NB4 (cell line): ENCODE results near the gene DNAH9.

Source experiments
- MYC ChIP-seq: IDR thresholded peaks from 2 replicates; pipeline ENCODE4 v1.6.1; 2011; ENCODE audit warnings: low read depth, low read length
- TF ChIP-seq, protein P1 (sequence below): IDR thresholded peaks from one replicate; pipeline ENCODE4 v1.5.1; 2012; ENCODE audit warnings: low read depth, low read length

DNA sequence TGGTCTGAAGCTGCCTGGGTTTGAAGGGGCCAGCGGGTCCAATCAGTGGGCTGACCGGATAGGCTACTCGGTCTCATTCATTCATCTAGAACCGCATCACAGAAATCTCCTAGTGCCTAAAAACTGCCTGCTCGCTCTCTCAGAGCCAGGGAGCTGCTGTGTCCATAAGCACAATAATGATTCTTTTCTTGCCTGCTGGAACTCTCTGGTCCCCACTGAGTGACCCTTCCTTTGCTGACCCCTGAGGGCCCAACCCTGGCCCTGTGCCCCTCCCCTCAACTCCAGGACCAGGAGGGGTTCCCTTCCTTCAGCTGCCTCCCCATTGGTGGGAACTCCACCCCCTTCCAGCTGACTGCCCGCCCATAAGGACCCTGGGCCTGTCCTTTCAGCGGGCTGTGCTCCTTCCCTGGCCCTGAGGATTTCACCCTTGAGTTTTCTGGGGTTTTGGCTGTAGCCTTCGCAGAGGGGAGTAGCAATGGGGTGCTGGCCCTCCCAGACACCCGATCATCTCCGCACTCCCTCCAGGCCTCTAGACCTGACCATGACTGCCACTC, 39.5 kb upstream of the DNAH9 start:
- TF ChIP-seq, protein P1, sequence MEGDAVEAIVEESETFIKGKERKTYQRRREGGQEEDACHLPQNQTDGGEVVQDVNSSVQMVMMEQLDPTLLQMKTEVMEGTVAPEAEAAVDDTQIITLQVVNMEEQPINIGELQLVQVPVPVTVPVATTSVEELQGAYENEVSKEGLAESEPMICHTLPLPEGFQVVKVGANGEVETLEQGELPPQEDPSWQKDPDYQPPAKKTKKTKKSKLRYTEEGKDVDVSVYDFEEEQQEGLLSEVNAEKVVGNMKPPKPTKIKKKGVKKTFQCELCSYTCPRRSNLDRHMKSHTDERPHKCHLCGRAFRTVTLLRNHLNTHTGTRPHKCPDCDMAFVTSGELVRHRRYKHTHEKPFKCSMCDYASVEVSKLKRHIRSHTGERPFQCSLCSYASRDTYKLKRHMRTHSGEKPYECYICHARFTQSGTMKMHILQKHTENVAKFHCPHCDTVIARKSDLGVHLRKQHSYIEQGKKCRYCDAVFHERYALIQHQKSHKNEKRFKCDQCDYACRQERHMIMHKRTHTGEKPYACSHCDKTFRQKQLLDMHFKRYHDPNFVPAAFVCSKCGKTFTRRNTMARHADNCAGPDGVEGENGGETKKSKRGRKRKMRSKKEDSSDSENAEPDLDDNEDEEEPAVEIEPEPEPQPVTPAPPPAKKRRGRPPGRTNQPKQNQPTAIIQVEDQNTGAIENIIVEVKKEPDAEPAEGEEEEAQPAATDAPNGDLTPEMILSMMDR: no peak
- TF ChIP-seq MYC: no peak
